Osteoblast (primary cell): ENCODE results near the gene TRNP1. TPM values are rescaled to one million over a fixed set of nuclear protein-coding genes. Genes with fewer than 3 reads are reported as not detected.

ENCODE experiments used
- DNase-seq: peaks from one replicate; pipeline ENCODE4 v3.0.0; 2011; ENCODE audit warnings: low spot score, mixed read lengths; ENCODE audit not compliant: insufficient read length; ENCODE audit errors: missing footprints
- H2AFZ ChIP-seq: 2 replicates; pipeline ENCODE4 v1.6.0; 2011; ENCODE audit warnings: mild to moderate bottlenecking, low read length
- H3K27ac ChIP-seq: 2 replicates; pipeline ENCODE4 v1.5.1; 2011; ENCODE audit warnings: mild to moderate bottlenecking, low read depth, low read length, moderate library complexity
- H3K27me3 ChIP-seq: 2 replicates; pipeline ENCODE4 v1.6.0; 2012; ENCODE audit warnings: mild to moderate bottlenecking, control low read depth, inconsistent platforms, low read length, moderate library complexity; ENCODE audit not compliant: insufficient read depth
- H3K36me3 ChIP-seq: 2 replicates; pipeline ENCODE4 v1.5.1; 2011; ENCODE audit warnings: mild to moderate bottlenecking, low read length, control low read depth, moderate library complexity; ENCODE audit not compliant: insufficient read depth
- H3K4me1 ChIP-seq: 2 replicates; pipeline ENCODE4 v1.5.1; 2011; ENCODE audit warnings: mild to moderate bottlenecking, low read length, control low read depth, moderate library complexity; ENCODE audit not compliant: insufficient read depth
- H3K4me2 ChIP-seq: 2 replicates; pipeline ENCODE4 v1.6.0; 2011; ENCODE audit warnings: mild to moderate bottlenecking, low read length; ENCODE audit not compliant: insufficient read depth
- H3K4me3 ChIP-seq: fragments of 200-600 bp; sonication (generic); 3 replicates; pipeline ENCODE4 v1.5.1; 2012; ENCODE audit warnings: mild to moderate bottlenecking, low read length, inconsistent platforms; ENCODE audit not compliant: insufficient read depth
- H3K79me2 ChIP-seq: 2 replicates; pipeline ENCODE4 v1.6.0; 2012; ENCODE audit warnings: mild to moderate bottlenecking, low read length, control low read depth, inconsistent platforms; ENCODE audit not compliant: insufficient read depth
- H3K9me3 ChIP-seq: 2 replicates; pipeline ENCODE4 v1.5.1; 2011; ENCODE audit warnings: low read depth, low read length, control low read depth
- H4K20me1 ChIP-seq: 2 replicates; pipeline ENCODE4 v1.6.0; 2012; ENCODE audit warnings: mild to moderate bottlenecking, low read length, control low read depth; ENCODE audit not compliant: insufficient read depth
- CTCF ChIP-seq: IDR thresholded peaks from 2 replicates; pipeline ENCODE4 v1.5.1; 2011; ENCODE audit warnings: mild to moderate bottlenecking, low read depth, low read length, moderate library complexity; ENCODE audit errors: extremely low read depth
- total RNA-seq: library from RNA; depleted of rRNA; stranded (reverse); fragments of >200 nt; gene quantifications from 2 replicates; pipeline ENCODE4 v1.2.3, GENCODE V29; 2012

TRNP1 gene
- total RNA-seq, 1 donor, result 6.5 TPM

- H2AFZ ChIP-seq, result no peak overlapping the region
- H3K9me3 ChIP-seq, result peaks cover 4% of the 10 kb centered on the region
- no peaks in the 10 kb centered on the region for H3K79me2 ChIP-seq
- no peak overlapping the region for H3K27ac ChIP-seq
- TF ChIP-seq CTCF, result no peak
- H4K20me1 ChIP-seq, result no peaks in the 10 kb centered on the region
- H3K4me3 ChIP-seq, result no peak overlapping the region
- no peak overlapping the region for H3K4me2 ChIP-seq
- no peak for DNase-seq
- H3K36me3 ChIP-seq, result peaks cover under 1% of the 10 kb centered on the region
- no peaks in the 10 kb centered on the region for H3K4me1 ChIP-seq
- peaks cover 8% of the 10 kb centered on the region for H3K27me3 ChIP-seq
Observed at GRCh38 chr1:26951821-26952497, 41.5 kb upstream of the TRNP1 start.

- no peak for TF ChIP-seq CTCF
- no peaks in the 10 kb centered on the region for H3K79me2 ChIP-seq
- H3K36me3 ChIP-seq, result no peaks in the 10 kb centered on the region
- no peaks in the 10 kb centered on the region for H4K20me1 ChIP-seq
- H3K27me3 ChIP-seq, result peaks cover 11% of the 10 kb centered on the region
- no peaks in the 10 kb centered on the region for H3K4me1 ChIP-seq
- no peak overlapping the region for H3K4me3 ChIP-seq
- peaks cover 4% of the 10 kb centered on the region for H3K9me3 ChIP-seq
- H3K27ac ChIP-seq, result no peak overlapping the region
- H2AFZ ChIP-seq, result no peak overlapping the region
- no peak for DNase-seq
- no peak overlapping the region for H3K4me2 ChIP-seq
Observed at GRCh38 chr1:26953374-26953773, 40.1 kb upstream of the TRNP1 start.

- Histone ChIP-seq H2AFZ (no peak overlapping the region), H3K4me3 (no peak overlapping the region), H3K79me2 (no peaks in the 10 kb centered on the region), H3K4me1 (no peaks in the 10 kb centered on the region), H3K27ac (no peak overlapping the region), H3K4me2 (no peak overlapping the region), H3K9me3 (peaks cover 4% of the 10 kb centered on the region), H3K36me3 (no peaks in the 10 kb centered on the region), H3K27me3 (peaks cover 40% of the 10 kb centered on the region), H4K20me1 (no peaks in the 10 kb centered on the region)
- no peak for TF ChIP-seq CTCF
- no peak for DNase-seq
Observed at GRCh38 chr1:26956321-26956720, 37.2 kb upstream of the TRNP1 start.

GRCh38 chr1:26957306-26957705 is 36.2 kb upstream of the TRNP1 start:
- Histone ChIP-seq H3K4me3 (no peak overlapping the region), H3K4me2 (no peak overlapping the region), H3K4me1 (peaks cover 4% of the 10 kb centered on the region), H3K79me2 (no peaks in the 10 kb centered on the region), H3K27ac (no peak overlapping the region), H2AFZ (no peak overlapping the region), H3K9me3 (peaks cover 4% of the 10 kb centered on the region), H3K27me3 (peaks cover 43% of the 10 kb centered on the region), H4K20me1 (no peaks in the 10 kb centered on the region), H3K36me3 (no peaks in the 10 kb centered on the region)
- DNase-seq, result no peak
- no peak for TF ChIP-seq CTCF
